Neural cell (in vitro differentiated cells): Measurements from ENCODE around the gene DISP2. TPM values are rescaled to one million over a fixed set of nuclear protein-coding genes. Genes with fewer than 3 reads are reported as not detected.

Source experiments
- H2AFZ ChIP-seq: fragments of 200-600, 300-800 bp; sonication (generic), shearing (Covaris generic); 2 replicates; pipeline ENCODE4 v1.6.0; 2014; ENCODE audit warnings: low read depth, mild to moderate bottlenecking, antibody characterized with exemption, low read length, moderate library complexity
- H3F3A ChIP-seq: fragments of 200-600 bp; shearing (Covaris generic); 2 replicates; pipeline ENCODE4 v1.6.1; 2016; ENCODE audit warnings: mild to moderate bottlenecking, moderate library complexity, mixed read lengths, antibody characterized with exemption, low read length; ENCODE audit not compliant: insufficient read depth, poor library complexity, severe bottlenecking
- H3K27ac ChIP-seq: fragments of 200-600, 300-800 bp; sonication (generic), shearing (Covaris generic); 2 replicates; pipeline ENCODE4 v1.5.1; 2014; ENCODE audit warnings: mild to moderate bottlenecking, low read length, moderate library complexity
- H3K27me3 ChIP-seq: fragments of 300-800, 200-600 bp; sonication (generic), shearing (Covaris generic); 2 replicates; pipeline ENCODE4 v1.6.0; 2014; ENCODE audit warnings: mild to moderate bottlenecking, low read depth, low read length, moderate library complexity; ENCODE audit not compliant: insufficient read depth
- H3K36me3 ChIP-seq: fragments of 300-800, 200-600 bp; sonication (generic), shearing (Covaris generic); 2 replicates; pipeline ENCODE4 v1.5.1; 2014; ENCODE audit warnings: mild to moderate bottlenecking, antibody characterized with exemption, low read length, moderate library complexity; ENCODE audit not compliant: insufficient read depth
- H3K4me2 ChIP-seq: fragments of 300-800, 200-600 bp; sonication (generic), shearing (Covaris generic); 2 replicates; pipeline ENCODE4 v1.6.0; 2014; ENCODE audit warnings: mild to moderate bottlenecking, low read length
- H3K4me3 ChIP-seq: fragments of 300-800, 200-600 bp; sonication (generic), shearing (Covaris generic); 2 replicates; pipeline ENCODE4 v1.5.1; 2014; ENCODE audit warnings: mild to moderate bottlenecking, low read length, moderate library complexity
- H3K79me2 ChIP-seq: fragments of 200-600 bp; shearing (Covaris generic); replicated peaks from 2 replicates; pipeline ENCODE4 v1.6.0; 2014; ENCODE audit warnings: mild to moderate bottlenecking, low read length, moderate library complexity; ENCODE audit not compliant: insufficient read depth
- H3K9ac ChIP-seq: fragments of 300-800, 200-600 bp; sonication (generic), shearing (Covaris generic); 2 replicates; pipeline ENCODE4 v1.6.1; 2016; ENCODE audit warnings: mild to moderate bottlenecking, low read length, mixed read lengths
- H3K9me2 ChIP-seq: fragments of 200-600 bp; shearing (Covaris generic); 2 replicates; pipeline ENCODE4 v1.6.1; 2016; ENCODE audit warnings: mild to moderate bottlenecking, low read length, mixed read lengths; ENCODE audit not compliant: insufficient read depth
- H3K9me3 ChIP-seq: fragments of 200-600, 300-800 bp; sonication (generic), shearing (Covaris generic); 2 replicates; pipeline ENCODE4 v1.6.1; 2016; ENCODE audit warnings: mild to moderate bottlenecking, mixed run types, low read length, moderate library complexity, mixed read lengths
- H4K20me1 ChIP-seq: fragments of 200-600 bp; shearing (Covaris generic); 2 replicates; pipeline ENCODE4 v1.6.1; 2016; ENCODE audit warnings: mild to moderate bottlenecking, mixed run types; ENCODE audit not compliant: insufficient read depth
- EP300 ChIP-seq: fragments of 450-650 bp; conservative IDR thresholded peaks from 2 replicates; pipeline ENCODE4 v1.6.1; 2014; ENCODE audit warnings: antibody characterized with exemption, mild to moderate bottlenecking, moderate library complexity; ENCODE audit not compliant: poor library complexity, severe bottlenecking
- EZH2 ChIP-seq: fragments of 200-600, 300-800 bp; shearing (Covaris generic), sonication (generic); IDR thresholded peaks from 2 replicates; pipeline ENCODE4 v1.6.1; 2014; ENCODE audit warnings: antibody characterized with exemption, low read length, borderline replicate concordance, mild to moderate bottlenecking; ENCODE audit not compliant: insufficient read depth, poor library complexity, severe bottlenecking
- MXI1 ChIP-seq: fragments of 450-650 bp; conservative IDR thresholded peaks from 2 replicates; pipeline ENCODE4 v1.6.1; 2014; ENCODE audit warnings: antibody characterized with exemption, mild to moderate bottlenecking; ENCODE audit not compliant: poor library complexity, severe bottlenecking
- POLR2AphosphoS5 ChIP-seq: IDR thresholded peaks from 2 replicates; pipeline ENCODE4 v1.6.1; 2012
- RAD21 ChIP-seq: fragments of 450-650 bp; conservative IDR thresholded peaks from 2 replicates; pipeline ENCODE4 v1.6.1; 2014; ENCODE audit warnings: antibody characterized with exemption, mild to moderate bottlenecking, moderate library complexity
- SMC3 ChIP-seq: fragments of 450-650 bp; conservative IDR thresholded peaks from 2 replicates; pipeline ENCODE4 v1.6.1; 2014; ENCODE audit warnings: antibody characterized with exemption, mild to moderate bottlenecking, moderate library complexity; ENCODE audit not compliant: poor library complexity
- TAF1 ChIP-seq: IDR thresholded peaks from 2 replicates; pipeline ENCODE4 v1.6.1; 2012; ENCODE audit warnings: low read depth
- polyA plus RNA-seq: library from polyadenylated mRNA; depleted of rRNA; stranded (reverse); fragments of >200 nt; gene quantifications from 2 replicates; pipeline ENCODE4 v1.2.3, GENCODE V29; 2014
- TF ChIP-seq, protein P1 (sequence below): IDR thresholded peaks from 2 replicates; pipeline ENCODE4 v1.6.1; 2012; ENCODE audit warnings: borderline replicate concordance
- TF ChIP-seq, protein P2 (sequence below): fragments of 450-650 bp; IDR thresholded peaks from 2 replicates; pipeline ENCODE4 v1.5.1; 2014; ENCODE audit warnings: antibody characterized with exemption, mild to moderate bottlenecking, moderate library complexity; ENCODE audit not compliant: poor library complexity, severe bottlenecking

Gene DISP2
- polyA plus RNA-seq, 1 donor from 2014 or later, result 26.0 TPM

DNA sequence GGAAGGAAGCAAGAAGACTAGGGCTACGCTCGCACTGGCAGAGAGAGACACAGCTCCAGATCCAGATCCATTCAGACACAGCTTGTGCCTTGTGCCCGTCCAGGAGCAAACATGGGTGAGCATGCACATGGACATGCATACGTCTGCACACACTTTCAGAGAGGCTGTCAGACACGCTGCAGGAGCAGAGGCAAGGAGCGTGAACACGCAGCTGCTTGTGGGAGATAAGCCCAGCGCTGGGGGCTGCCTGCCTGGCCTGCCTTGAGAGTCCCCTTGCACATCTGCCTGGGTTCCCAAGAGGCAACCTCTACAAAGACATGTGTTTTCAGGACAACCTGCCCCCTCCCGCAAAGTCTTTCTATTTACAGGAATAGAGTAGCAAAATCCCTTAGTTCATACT lies 69.2 kb downstream of the DISP2 start:
- no peaks in the 10 kb centered on the region for H3K9me3 ChIP-seq
- no peak overlapping the region for H3K4me2 ChIP-seq
- no peaks in the 10 kb centered on the region for H3F3A ChIP-seq
- H3K4me3 ChIP-seq, result no peak overlapping the region
- no peaks in the 10 kb centered on the region for H3K36me3 ChIP-seq
- H3K27me3 ChIP-seq, result no peaks in the 10 kb centered on the region
- no peak overlapping the region for H3K27ac ChIP-seq
- H4K20me1 ChIP-seq, result no peaks in the 10 kb centered on the region
- no peak overlapping the region for H2AFZ ChIP-seq
- H3K9me2 ChIP-seq, result no peaks in the 10 kb centered on the region
- no peaks in the 10 kb centered on the region for H3K79me2 ChIP-seq
- no peak overlapping the region for H3K9ac ChIP-seq
- no peak for TF ChIP-seq EP300
- no peak for TF ChIP-seq MXI1
- no peak for TF ChIP-seq RAD21
- no peak for TF ChIP-seq POLR2AphosphoS5
- no peak for TF ChIP-seq EZH2
- TF ChIP-seq TAF1, result no peak
- TF ChIP-seq SMC3, result no peak
- TF ChIP-seq, protein P1, sequence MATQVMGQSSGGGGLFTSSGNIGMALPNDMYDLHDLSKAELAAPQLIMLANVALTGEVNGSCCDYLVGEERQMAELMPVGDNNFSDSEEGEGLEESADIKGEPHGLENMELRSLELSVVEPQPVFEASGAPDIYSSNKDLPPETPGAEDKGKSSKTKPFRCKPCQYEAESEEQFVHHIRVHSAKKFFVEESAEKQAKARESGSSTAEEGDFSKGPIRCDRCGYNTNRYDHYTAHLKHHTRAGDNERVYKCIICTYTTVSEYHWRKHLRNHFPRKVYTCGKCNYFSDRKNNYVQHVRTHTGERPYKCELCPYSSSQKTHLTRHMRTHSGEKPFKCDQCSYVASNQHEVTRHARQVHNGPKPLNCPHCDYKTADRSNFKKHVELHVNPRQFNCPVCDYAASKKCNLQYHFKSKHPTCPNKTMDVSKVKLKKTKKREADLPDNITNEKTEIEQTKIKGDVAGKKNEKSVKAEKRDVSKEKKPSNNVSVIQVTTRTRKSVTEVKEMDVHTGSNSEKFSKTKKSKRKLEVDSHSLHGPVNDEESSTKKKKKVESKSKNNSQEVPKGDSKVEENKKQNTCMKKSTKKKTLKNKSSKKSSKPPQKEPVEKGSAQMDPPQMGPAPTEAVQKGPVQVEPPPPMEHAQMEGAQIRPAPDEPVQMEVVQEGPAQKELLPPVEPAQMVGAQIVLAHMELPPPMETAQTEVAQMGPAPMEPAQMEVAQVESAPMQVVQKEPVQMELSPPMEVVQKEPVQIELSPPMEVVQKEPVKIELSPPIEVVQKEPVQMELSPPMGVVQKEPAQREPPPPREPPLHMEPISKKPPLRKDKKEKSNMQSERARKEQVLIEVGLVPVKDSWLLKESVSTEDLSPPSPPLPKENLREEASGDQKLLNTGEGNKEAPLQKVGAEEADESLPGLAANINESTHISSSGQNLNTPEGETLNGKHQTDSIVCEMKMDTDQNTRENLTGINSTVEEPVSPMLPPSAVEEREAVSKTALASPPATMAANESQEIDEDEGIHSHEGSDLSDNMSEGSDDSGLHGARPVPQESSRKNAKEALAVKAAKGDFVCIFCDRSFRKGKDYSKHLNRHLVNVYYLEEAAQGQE, result no peak
- TF ChIP-seq, protein P2, sequence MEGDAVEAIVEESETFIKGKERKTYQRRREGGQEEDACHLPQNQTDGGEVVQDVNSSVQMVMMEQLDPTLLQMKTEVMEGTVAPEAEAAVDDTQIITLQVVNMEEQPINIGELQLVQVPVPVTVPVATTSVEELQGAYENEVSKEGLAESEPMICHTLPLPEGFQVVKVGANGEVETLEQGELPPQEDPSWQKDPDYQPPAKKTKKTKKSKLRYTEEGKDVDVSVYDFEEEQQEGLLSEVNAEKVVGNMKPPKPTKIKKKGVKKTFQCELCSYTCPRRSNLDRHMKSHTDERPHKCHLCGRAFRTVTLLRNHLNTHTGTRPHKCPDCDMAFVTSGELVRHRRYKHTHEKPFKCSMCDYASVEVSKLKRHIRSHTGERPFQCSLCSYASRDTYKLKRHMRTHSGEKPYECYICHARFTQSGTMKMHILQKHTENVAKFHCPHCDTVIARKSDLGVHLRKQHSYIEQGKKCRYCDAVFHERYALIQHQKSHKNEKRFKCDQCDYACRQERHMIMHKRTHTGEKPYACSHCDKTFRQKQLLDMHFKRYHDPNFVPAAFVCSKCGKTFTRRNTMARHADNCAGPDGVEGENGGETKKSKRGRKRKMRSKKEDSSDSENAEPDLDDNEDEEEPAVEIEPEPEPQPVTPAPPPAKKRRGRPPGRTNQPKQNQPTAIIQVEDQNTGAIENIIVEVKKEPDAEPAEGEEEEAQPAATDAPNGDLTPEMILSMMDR, result no peak

DNA sequence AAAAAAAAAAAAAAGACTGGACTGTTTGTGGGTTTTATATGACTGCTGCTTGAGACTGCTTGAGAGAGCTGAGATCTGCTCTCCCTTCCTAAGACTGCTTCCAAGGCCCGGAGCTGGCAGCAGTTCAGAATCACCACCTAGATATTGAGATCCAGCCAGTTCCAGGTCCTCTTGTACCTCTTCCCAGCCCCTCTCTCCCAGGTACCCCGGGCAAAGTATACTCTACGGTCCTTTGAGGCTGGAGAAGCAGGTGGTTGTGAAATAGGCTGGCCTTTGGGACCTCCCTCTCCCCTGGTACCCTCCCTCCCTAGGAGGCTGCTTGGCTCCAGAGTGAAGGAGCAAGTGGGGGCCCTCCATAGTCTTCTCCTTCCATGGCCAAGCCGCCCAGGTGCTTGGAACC lies 70.2 kb downstream of the DISP2 start:
- Histone ChIP-seq H3K4me2 (no peak overlapping the region), H3K36me3 (no peaks in the 10 kb centered on the region), H4K20me1 (no peaks in the 10 kb centered on the region), H3K27me3 (no peaks in the 10 kb centered on the region), H3K79me2 (no peaks in the 10 kb centered on the region), H2AFZ (no peak overlapping the region), H3F3A (no peaks in the 10 kb centered on the region), H3K9ac (no peak overlapping the region), H3K27ac (no peak overlapping the region), H3K9me2 (no peaks in the 10 kb centered on the region), H3K4me3 (no peak overlapping the region), H3K9me3 (no peaks in the 10 kb centered on the region)
- TF ChIP-seq MXI1 (no peak), EZH2 (no peak), RAD21 (no peak), TAF1 (no peak), EP300 (no peak), POLR2AphosphoS5 (no peak), SMC3 (no peak)
- TF ChIP-seq, protein P2, result no peak
- TF ChIP-seq, protein P1, result no peak
